Measurements from ENCODE around the gene TUBB.

- TF ChIP-seq ELF4 (IDR thresholded peaks at IDR 0.05) (no peak), HDGF (IDR thresholded peaks at IDR 0.05; ENCODE audit: borderline replicate concordance) (no peak), FOXK2 (IDR thresholded peaks at IDR 0.05) (no peak), SUZ12 (IDR thresholded peaks at IDR 0.05) (no peak), CTBP1 (IDR thresholded peaks at IDR 0.05; ENCODE audit: borderline replicate concordance) (no peak), TARDBP (IDR thresholded peaks at IDR 0.05) (no peak), ZNF384 (IDR thresholded peaks at IDR 0.05) (no peak), FOXM1 (IDR thresholded peaks at IDR 0.05; ENCODE audit: borderline replicate concordance) (no peak), SP1 (IDR thresholded peaks at IDR 0.05) (no peak)
- TF ChIP-seq, protein P1, sequence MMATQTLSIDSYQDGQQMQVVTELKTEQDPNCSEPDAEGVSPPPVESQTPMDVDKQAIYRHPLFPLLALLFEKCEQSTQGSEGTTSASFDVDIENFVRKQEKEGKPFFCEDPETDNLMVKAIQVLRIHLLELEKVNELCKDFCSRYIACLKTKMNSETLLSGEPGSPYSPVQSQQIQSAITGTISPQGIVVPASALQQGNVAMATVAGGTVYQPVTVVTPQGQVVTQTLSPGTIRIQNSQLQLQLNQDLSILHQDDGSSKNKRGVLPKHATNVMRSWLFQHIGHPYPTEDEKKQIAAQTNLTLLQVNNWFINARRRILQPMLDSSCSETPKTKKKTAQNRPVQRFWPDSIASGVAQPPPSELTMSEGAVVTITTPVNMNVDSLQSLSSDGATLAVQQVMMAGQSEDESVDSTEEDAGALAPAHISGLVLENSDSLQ (IDR thresholded peaks at IDR 0.05) = no peak
These were observed 19.8 kb upstream of the TUBB start for GRCh38 chr6:30700340-30700739.

Measured in HEK293T (cell line).